ENCODE results near the gene SAMD4B.

GRCh38 chr19:39419003-39419402, 76.8 kb downstream of the SAMD4B start:
- TF ChIP-seq TAF1 (IDR thresholded peaks at IDR 0.05; ENCODE audit: borderline replicate concordance, low read depth, low read length) (no peak), POLR2AphosphoS5 (IDR thresholded peaks at IDR 0.05; ENCODE audit: low read depth, low read length) (no peak)

Measured in GM12892 (cell line).